ENCODE measurements around the gene GPR34.

DNA sequence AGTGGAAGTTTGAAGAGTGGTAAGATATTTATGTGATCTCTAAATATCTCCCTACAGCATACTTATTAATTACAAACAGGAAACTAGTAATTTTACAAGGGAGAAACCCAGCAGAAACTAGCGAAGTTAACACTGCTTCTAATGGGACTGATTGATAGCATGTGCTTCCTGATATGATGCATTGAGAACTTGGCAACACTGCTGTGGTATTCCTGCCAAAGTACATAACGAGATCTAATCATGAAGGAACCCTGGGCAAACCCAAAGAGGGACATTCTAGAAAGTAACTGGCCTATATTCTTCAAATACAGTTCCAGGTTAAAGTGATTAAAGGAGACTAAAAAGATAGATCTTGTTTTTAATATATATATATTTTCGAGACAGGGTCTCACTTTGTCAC, 4.6 kb upstream of the GPR34 start:
- TF ChIP-seq, protein P1, sequence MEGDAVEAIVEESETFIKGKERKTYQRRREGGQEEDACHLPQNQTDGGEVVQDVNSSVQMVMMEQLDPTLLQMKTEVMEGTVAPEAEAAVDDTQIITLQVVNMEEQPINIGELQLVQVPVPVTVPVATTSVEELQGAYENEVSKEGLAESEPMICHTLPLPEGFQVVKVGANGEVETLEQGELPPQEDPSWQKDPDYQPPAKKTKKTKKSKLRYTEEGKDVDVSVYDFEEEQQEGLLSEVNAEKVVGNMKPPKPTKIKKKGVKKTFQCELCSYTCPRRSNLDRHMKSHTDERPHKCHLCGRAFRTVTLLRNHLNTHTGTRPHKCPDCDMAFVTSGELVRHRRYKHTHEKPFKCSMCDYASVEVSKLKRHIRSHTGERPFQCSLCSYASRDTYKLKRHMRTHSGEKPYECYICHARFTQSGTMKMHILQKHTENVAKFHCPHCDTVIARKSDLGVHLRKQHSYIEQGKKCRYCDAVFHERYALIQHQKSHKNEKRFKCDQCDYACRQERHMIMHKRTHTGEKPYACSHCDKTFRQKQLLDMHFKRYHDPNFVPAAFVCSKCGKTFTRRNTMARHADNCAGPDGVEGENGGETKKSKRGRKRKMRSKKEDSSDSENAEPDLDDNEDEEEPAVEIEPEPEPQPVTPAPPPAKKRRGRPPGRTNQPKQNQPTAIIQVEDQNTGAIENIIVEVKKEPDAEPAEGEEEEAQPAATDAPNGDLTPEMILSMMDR (IDR thresholded peaks at IDR 0.05; ENCODE audit: insufficient read depth, low read length, poor library complexity, severe bottlenecking): no peak
- no peak for TF ChIP-seq EZH2phosphoT487 (conservative IDR thresholded peaks at IDR 0.05; ENCODE audit: low read length)

Data from SU-DHL-6 (cell line).